Cortex of kidney (tissue), 1 donor: ENCODE data around the gene SLC16A9.
"Not testable (repeated sequence)": the region's sequence is repeated elsewhere in the genome, so short reads cannot be mapped to it uniquely, and the experiment has no call there.

Experiments used
- DNase-seq: peaks from one replicate; lab custom pipeline; 2025; lab: John Stamatoyannopoulos, UW

The SLC16A9 gene

DNA sequence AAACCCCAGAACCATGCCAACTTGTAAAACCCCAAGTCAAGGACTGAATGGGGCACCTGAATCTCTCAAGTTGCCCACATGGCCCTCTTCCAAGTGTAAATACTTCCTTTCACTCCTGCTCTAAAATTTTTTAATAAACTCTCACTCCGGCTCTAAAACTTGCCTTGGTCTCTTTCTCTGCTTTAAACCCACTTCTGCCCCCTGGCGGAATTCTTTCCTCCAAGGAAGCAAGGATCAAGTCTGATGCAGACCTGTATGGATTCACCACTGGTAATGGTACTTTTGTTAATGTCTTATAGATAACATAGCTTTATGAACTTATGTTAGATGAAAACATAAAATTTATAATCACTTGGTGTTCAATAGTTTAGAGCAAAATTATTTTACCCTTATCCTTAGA is 33.8 kb downstream of the SLC16A9 start:
- no peak for DNase-seq

DNA sequence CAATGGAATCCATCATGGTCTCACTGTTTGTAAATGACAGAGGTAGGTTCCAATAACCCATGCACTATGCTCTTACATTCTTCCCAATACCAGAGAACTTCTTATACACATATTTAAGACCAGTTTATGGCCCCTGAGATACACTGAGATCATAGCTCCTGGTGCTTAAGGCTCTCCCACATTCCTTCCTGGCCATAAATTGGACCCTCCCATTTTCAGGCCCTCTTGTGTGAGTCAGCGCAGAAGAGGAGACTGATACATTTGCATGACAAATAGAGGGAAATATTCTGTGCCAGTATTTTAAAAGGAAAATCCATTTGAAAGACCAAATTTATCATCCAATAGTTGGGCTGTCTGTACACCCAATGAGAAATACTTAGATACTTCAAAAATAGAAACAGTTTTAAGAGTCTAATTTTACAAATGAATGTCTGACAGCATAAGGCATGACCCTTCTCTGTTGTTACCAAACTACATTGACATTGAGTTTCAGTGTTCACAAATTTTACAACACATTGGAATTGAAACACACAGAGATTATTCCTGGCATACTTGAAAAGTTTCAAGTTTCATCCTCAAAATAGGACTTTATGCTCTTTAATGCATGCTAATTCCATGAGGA is 35.3 kb downstream of the SLC16A9 start:
- DNase-seq = no peak

DNA sequence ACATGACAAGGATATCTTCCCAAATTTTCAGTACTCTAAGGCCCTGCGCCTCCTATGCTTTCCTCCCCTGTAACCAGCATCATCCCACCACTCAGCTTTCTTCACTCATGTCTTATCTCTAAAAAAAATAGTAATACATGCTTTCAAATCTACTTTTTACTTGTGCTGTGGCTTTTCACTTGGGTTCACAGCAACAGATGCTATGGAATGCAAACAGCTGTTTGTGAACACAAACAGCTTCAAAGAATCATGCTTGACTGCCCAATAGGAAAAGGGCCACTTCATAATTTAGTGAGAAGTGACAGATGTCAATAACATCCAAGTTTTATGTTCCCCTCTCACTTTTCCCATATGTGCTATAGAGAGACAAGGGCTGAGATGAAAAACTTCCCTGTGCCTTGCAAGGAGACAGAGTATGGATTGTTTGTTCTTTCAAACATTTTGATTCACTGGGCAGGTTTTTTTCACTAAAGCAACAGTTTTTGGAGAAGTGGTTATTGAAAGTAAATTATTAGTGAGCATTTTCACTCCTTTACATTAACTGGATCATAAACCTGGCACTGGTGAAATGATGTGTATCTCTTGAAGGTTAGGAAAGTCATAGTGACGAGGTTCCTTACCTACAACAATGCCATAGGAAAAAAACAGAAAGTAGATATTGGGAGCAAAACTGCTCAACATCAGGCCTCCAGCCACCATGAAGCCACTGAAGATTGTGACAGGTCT is 37.3 kb downstream of the SLC16A9 start:
- no peak for DNase-seq

GRCh38 chr10:59670269-59670668 is 39.4 kb downstream of the SLC16A9 start:
- DNase-seq = no peak

GRCh38 chr10:59668096-59668495 is 41.6 kb downstream of the SLC16A9 start:
- no peak for DNase-seq

DNA sequence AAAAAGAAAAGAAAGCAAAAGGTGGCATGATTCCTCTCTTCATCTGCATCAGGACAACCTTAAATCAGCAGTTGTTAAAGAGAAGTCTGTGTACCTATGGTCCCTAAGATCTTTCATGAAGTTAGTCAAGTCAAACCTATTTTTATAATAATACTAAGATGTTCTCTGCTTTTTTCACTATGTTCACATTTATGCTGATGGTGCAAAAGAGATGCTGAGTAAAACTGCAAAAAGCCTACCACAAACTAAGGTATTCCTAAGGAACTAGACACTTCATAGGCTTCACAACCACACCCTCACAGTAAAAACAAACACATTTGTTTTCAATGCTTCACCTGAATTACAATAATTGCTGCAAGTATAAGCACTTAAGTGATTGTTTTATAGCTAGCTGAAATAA is 43.3 kb downstream of the SLC16A9 start:
- no peak for DNase-seq

DNA sequence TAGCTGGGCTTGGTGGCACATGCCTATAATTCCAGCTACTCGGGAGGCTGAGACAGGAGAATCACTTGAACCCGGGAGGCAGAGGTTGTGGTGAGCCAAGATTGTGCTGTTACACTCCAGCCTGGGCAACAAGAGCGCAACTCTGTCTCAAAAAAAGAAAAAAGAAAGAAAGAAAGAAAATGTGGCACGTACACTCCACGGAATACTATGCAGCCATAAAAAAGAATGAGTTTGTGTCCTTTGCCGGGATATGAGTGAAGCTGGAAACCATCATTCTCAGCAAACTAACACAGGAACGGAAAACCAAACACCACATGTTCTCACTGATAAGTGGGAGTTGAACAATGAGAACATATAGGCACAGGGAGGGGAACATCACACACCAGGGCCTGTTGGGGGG is 46.4 kb downstream of the SLC16A9 start:
- DNase-seq = not testable (repeated sequence)

- DNase-seq = no peak
These were observed 51.9 kb downstream of the SLC16A9 start for GRCh38 chr10:59657724-59658123.

GRCh38 chr10:59655309-59655708 is 54.3 kb downstream of the SLC16A9 start:
- no peak for DNase-seq

DNA sequence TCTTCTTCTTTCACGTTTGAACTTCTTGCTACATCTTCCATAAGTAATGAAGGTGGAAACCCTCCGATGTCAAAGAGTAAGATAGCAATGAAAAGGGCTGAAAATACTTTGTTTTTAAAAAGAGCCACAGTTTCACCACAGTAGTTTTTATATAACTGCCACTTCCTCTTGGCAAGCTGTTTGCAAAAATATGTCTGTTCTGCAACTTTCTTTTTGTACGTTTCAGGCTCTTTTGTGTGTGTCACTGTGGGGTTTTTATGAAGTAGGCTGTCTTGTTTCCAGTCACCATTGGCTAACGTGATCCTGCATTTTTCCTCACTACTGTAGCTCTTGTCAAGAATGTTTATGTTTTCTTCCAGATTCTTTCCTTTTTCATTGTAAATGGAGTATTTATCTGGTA is 55.6 kb downstream of the SLC16A9 start:
- no peak for DNase-seq

GRCh38 chr10:59651902-59652301 is 57.7 kb downstream of the SLC16A9 start:
- DNase-seq = no peak

DNA sequence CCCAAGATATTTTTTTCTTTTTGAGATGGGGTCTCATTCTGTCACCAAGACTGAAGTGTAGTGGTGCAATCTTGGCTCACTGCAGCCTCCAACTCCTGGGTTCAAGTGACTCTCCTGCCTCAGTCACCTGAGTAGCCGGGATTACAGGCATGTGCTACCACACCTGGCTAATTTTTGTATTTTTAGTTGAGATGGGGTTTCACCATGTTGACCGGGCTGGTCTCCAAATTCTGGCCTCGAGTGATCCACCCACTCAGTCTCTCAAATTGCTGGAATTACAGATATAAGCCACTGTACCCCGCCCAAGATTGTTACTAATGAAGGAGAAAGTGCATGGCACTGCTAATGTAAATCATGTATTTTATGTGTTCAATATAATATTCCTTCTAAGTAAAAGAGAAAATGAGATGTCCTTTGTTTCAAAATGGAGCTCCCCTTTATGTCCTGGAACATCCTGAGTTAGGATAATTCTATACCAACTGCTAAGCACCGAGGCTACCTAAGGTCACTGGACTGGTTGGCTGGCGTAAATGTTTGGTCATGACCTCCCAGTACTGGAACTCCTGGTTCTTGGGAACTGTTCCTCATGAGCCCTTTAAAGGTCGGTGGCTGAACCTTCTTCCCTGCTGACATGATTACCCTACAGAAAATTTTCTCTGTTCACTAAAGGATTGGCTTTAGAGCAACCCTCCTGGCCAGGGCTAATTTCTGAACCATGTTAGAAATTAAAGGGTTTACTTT is 59.9 kb downstream of the SLC16A9 start:
- no peak for DNase-seq

GRCh38 chr10:59648711-59649201 is 60.9 kb downstream of the SLC16A9 start:
- no peak for DNase-seq

DNA sequence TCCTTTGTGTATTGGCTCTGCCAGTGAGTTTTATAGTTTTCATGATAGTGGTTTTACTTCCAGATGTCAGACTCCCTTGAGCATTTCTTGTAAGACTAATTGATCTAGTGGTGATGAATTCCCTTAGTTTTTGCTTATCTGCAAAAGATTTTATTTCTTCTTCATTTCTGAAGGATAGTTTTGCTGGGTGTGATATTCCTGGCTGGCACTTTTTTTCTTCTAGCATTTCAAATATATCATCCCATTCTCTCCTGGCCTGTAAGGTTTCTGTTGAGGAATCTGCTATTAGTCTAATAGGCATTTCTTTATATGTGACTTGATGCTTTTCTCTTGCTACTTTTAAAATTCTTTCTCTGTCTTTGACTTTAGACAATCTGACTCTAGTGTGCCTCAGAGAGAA is 64.8 kb downstream of the SLC16A9 start:
- no peak for DNase-seq

DNA sequence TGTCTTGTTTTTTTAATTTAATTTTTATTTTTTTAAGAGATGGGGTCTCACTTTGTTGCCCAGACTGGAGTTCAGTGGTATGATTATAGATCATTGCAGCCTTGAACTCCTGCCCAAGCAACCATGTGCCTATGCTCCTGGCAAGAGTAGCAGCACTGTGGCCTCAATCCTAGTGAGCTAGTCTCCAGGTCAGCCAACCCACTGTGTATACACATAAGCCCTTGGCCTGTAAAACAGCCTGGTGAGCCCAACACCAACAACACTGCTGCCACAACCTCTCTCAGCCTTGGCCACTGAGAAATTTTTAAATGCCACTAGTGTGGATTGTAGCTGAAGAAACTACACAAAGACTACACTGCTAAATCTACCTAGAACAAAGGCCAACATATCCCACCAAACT is 68.0 kb downstream of the SLC16A9 start:
- not testable (repeated sequence) for DNase-seq

DNA sequence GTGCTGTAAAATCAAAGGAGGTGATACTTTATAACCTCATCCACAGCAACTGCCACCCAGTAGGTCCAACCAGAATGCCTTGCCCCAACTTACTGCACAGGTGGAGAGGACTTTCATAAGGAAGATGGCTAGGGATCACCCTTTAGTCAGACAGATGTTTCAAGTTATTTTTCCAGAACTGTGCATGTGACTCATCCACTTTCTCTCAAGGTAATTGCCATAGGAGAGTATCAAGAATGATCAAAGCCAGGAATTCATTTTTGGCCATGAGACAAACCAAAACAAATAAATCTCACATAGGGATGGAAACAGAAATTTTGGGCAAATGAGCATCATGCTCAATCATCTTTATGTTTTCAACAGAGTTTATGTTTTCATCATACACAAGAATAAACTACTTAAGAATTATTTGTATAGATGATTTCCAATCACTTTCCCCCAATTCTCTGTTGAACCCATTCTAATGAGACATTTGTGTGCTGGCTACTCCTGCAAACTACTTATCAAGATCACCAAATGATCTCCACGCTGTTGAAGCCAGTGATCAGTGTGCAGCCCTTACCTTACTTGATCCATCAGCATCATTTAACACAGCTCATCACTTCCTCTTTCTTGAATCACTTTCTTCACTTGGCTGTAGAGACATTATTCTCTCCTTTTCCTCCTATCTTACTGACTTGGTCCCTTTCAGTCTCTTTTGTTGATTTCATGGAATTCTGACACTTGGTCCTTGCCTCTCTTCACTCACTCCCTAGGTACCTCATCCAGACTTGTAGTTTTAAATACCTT is 74.0 kb downstream of the SLC16A9 start:
- DNase-seq = no peak

GRCh38 chr10:59634102-59634501 is 75.5 kb downstream of the SLC16A9 start:
- DNase-seq = no peak

- no peak for DNase-seq
These were observed 76.6 kb downstream of the SLC16A9 start for GRCh38 chr10:59633063-59633462.

- DNase-seq = no peak
These were observed 77.5 kb downstream of the SLC16A9 start for GRCh38 chr10:59631882-59632807.

- DNase-seq = no peak
These were observed 78.4 kb downstream of the SLC16A9 start for GRCh38 chr10:59631237-59631636.

DNA sequence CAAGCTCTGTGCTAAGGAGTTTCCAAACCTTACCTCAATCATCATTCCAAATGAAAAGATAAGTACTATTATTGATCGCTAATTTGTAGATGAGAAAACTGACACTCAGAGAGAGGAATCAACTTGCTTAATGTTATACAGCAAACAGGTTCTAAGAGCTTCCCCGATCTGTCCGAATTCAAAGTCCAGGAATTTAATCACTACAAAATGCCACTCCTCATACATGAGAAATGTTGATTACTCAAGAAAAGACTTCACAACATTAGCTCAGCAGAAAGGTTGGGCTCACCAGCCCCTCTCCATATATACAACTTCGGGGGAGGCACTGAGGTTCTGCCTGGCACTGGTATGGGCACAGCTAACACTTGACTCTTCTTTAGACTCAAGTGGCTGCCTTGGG is 80.7 kb downstream of the SLC16A9 start:
- no peak for DNase-seq
